ENCODE results near the gene SUSD6.

Gene SUSD6

DNA sequence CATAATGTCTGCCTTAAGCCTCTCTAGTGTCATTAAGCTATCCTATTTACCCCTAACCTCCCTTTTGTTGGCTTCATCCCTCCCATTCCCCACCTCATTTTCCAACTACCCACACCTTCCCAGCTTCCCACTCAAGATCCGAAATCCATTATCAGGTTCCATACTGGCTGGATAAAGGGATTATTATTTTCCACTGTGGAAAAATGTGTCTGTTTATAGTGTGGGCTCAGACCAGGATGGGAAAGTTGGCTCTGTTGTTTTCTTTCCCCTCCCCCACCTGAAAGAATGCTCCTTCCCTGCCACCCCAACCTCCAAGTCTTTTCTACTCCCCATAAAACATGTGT lies 49.8 kb downstream of the SUSD6 start:
- H3K4me3 ChIP-seq (ENCODE audit: low read depth, low read length): no peak overlapping the region
- in situ Hi-C loops (cut with HindIII; ENCODE audit: low sequenced_read_pairs): no loop called here
- DNase-seq (ENCODE audit: low read depth, low spot score): no peak
- TF ChIP-seq, protein P1, sequence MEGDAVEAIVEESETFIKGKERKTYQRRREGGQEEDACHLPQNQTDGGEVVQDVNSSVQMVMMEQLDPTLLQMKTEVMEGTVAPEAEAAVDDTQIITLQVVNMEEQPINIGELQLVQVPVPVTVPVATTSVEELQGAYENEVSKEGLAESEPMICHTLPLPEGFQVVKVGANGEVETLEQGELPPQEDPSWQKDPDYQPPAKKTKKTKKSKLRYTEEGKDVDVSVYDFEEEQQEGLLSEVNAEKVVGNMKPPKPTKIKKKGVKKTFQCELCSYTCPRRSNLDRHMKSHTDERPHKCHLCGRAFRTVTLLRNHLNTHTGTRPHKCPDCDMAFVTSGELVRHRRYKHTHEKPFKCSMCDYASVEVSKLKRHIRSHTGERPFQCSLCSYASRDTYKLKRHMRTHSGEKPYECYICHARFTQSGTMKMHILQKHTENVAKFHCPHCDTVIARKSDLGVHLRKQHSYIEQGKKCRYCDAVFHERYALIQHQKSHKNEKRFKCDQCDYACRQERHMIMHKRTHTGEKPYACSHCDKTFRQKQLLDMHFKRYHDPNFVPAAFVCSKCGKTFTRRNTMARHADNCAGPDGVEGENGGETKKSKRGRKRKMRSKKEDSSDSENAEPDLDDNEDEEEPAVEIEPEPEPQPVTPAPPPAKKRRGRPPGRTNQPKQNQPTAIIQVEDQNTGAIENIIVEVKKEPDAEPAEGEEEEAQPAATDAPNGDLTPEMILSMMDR (IDR thresholded peaks at IDR 0.05; ENCODE audit: low read depth, low read length): no peak

DNA sequence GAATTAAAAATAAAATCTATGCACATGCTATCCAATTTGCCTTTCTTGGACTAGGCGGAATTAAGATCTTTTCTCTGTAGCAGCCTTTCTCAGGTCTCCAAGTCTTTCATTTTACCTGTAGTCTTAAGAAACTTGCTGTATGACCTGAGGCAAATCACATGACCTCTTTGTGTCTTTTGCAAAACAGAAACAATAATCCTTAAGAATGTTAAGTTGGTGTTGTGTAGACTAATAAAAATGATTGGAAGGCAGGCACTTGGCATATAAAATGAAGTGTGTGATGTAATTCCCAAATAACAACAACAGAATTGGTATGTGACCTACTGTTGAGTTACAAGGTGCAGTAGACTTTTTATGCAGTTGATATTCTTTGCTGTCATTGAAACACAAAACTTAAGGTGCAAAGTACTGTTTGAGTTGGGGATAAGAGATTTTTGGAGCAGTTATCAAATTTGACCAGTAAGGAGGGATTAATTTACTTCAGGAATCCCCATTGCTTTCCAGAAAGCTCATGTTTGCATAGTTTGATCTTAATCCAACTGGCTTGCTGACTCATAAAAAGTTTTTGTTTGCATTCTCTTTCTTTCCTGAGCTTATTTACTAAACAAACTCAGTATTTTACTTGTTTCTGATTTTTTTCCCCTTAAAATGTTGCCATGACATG lies 51.4 kb downstream of the SUSD6 start:
- TF ChIP-seq, protein P1 (IDR thresholded peaks at IDR 0.05; ENCODE audit: low read depth, low read length): no peak
- H3K4me3 ChIP-seq (ENCODE audit: low read depth, low read length): no peak overlapping the region
- in situ Hi-C loops (cut with HindIII; ENCODE audit: low sequenced_read_pairs): no loop called here
- DNase-seq (ENCODE audit: low read depth, low spot score): no peak

DNA sequence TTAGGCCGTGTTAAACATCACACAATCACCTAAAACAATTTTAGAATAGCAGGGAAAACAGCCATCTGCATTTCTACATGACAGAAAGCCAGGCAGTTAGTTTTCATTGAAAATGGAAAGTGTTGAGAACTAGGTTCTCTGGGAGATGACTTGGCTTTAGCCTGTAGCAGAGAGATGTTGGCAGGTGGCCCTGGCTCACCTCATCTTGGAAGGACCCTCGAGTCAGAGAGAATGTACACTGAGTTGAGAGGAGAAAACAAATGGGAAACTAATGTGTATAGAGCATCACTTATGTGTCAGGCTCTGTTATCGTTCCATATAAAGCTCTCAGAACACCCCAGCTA lies 51.9 kb downstream of the SUSD6 start:
- TF ChIP-seq, protein P1 (IDR thresholded peaks at IDR 0.05; ENCODE audit: low read depth, low read length): no peak
- peak; percentile 20 for DNase-seq (ENCODE audit: low read depth, low spot score)
- in situ Hi-C loops (cut with HindIII; ENCODE audit: low sequenced_read_pairs): no loop called here
- no peak overlapping the region for H3K4me3 ChIP-seq (ENCODE audit: low read depth, low read length)

DNA sequence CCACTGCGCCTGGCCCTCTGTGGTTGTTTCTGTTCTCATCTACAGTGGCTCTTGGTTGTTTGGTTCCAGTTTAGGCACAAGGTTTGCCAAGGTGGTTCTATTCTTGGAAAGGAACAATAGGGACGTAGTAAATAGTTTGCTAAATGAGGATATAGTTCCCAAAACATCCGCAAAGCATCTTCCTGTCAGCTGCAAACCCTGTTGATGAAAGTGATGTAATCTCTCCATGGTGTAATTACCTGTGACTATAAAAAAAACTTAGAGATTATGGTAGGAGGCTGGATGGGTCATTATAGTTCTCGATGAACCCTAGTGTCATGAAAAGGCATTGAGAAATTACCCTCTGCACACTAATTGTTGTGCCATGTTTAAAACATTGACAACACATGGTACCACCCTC lies 52.9 kb downstream of the SUSD6 start:
- TF ChIP-seq, protein P1 (IDR thresholded peaks at IDR 0.05; ENCODE audit: low read depth, low read length): no peak
- DNase-seq (ENCODE audit: low read depth, low spot score): no peak
- H3K4me3 ChIP-seq (ENCODE audit: low read depth, low read length): no peak overlapping the region
- in situ Hi-C loops (cut with HindIII; ENCODE audit: low sequenced_read_pairs): no loop called here

DNA sequence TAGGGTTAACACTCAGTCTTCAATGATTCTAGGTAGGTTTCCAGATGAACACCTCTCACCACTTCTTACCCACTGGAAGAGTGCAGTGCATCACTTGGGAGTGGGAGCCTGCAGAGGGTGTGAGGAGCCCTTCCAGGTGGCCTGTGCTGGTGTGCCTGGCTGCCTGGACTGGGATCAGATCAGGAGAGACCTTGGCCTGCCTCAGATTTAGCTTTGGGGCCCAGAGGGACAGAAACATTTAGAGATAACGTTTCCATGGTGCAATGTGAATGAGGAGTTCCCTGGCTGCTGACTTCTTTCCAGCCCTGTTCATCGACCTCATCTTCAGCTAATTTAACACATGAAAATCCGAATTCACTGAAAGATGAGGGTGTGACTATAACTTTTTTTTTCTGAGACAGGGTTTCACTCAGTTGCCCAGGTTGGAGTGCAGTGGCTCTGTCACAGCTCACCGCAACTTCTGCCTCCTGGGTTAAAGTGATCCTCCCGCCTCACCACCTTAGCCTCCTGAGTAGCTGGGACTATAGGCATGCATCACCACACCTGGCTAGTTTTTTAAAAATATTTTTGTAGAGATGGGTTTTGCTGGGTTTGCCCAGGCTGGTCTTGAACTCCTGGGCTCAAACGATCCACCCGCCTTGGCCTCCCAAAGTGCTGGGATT lies 53.6 kb downstream of the SUSD6 start:
- H3K4me3 ChIP-seq (ENCODE audit: low read depth, low read length): no peak overlapping the region
- in situ Hi-C loops (cut with HindIII; ENCODE audit: low sequenced_read_pairs): no loop called here
- DNase-seq (ENCODE audit: low read depth, low spot score): no peak
- TF ChIP-seq, protein P1 (IDR thresholded peaks at IDR 0.05; ENCODE audit: low read depth, low read length): no peak

DNA sequence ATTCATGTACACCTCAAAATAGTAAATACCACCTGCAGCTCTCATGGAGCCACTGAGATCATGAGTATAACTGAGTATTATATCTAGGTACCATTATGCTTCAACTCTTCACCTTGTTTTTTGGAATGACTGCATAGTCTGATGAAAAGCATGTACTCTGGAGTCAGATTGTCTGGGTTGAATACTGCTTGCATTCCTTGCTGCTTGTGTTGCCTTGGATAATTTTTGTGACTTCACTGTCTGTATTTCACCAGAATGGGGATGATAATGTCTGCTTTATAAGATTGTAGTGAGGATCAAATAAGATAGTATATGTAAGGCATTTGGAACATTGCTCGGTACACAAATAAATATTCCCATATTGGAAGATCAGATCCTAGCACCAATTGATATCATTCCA lies 54.2 kb downstream of the SUSD6 start:
- TF ChIP-seq, protein P1 (IDR thresholded peaks at IDR 0.05; ENCODE audit: low read depth, low read length): no peak
- no peak for DNase-seq (ENCODE audit: low read depth, low spot score)
- no peak overlapping the region for H3K4me3 ChIP-seq (ENCODE audit: low read depth, low read length)
- in situ Hi-C loops (cut with HindIII; ENCODE audit: low sequenced_read_pairs): no loop called here

Measured in astrocyte of the spinal cord (primary cell).